Tibial nerve (tissue), 4 donors: ENCODE results near the gene TRPV5. TPM values are rescaled to one million over a fixed set of nuclear protein-coding genes. Genes with fewer than 3 reads are reported as not detected.

Experiments used
- DNase-seq, 2 donors: peaks; one replicate each; pipeline ENCODE4 v3.0.0-alpha.2; 2019; ENCODE audit warnings: low spot score in 2 of 2
- H3K27ac ChIP-seq, 4 donors: fragments of 200-600 bp; sonication (generic) in 3 of 4; one replicate each; pipeline ENCODE4 v1.5.1; 2017 to 2019; ENCODE audit warnings: mild to moderate bottlenecking in 1 of 4
- H3K27me3 ChIP-seq, 2 donors: fragments of 200-600 bp; sonication (generic) in 1 of 2; one replicate each; pipeline versions ENCODE4 v1.5.1 to v1.6.0; 2017 to 2019
- H3K36me3 ChIP-seq, 3 donors: fragments of 200-600 bp; sonication (generic); one replicate each; pipeline ENCODE4 v1.5.1; 2018 to 2019
- H3K4me1 ChIP-seq, 4 donors: fragments of 200-600 bp; sonication (generic) in 3 of 4; one replicate each; pipeline ENCODE4 v1.5.1; 2017 to 2019
- H3K4me3 ChIP-seq, 4 donors: fragments of 200-600 bp; sonication (generic) in 3 of 4; one replicate each; pipeline ENCODE4 v1.5.1; 2017 to 2019; ENCODE audit warnings: mild to moderate bottlenecking in 1 of 4, moderate library complexity in 1 of 4
- H3K9me3 ChIP-seq, 4 donors: fragments of 200-600 bp; sonication (generic) in 3 of 4; one replicate each; pipeline ENCODE4 v1.5.1; 2017 to 2019
- CTCF ChIP-seq, 5 experiments: fragments of 200-600 bp in 3 of 5; fragments of 450-650 bp in 2 of 5; sonication (generic) in 3 of 5; IDR thresholded peaks; one replicate each; pipeline ENCODE4 v1.5.1; 2016 to 2019; ENCODE audit warnings: antibody characterized with exemption in 5 of 5, mild to moderate bottlenecking in 3 of 5, moderate library complexity in 2 of 5
- EP300 ChIP-seq, 2 donors: sonication (generic); formaldehyde crosslinking; IDR thresholded peaks; one replicate each; pipeline ENCODE4 v1.6.1; 2017; ENCODE audit warnings: antibody characterized with exemption in 2 of 2, mild to moderate bottlenecking in 1 of 2
- POLR2A ChIP-seq, 2 donors: fragments of 450-650 bp; IDR thresholded peaks; one replicate each; pipeline ENCODE4 v1.6.1; 2017; ENCODE audit warnings: antibody characterized with exemption in 2 of 2, mild to moderate bottlenecking in 2 of 2, moderate library complexity in 2 of 2
- WGBS, 2 donors: methylation state at CpG; one replicate each; pipeline ENCODE4 v1.1.5; 2018; 5-methylcytosine and 5-hydroxymethylcytosine counted together
- total RNA-seq, 4 donors: library from RNA; depleted of rRNA; stranded (reverse); fragments of >200 nt; gene quantifications; one replicate each; pipeline ENCODE4 v1.1.0, GENCODE V29; 2016

TRPV5 gene
- total RNA-seq, 4 donors from 2014 or later = 0.20 to 0.21 TPM; not detected in 2

DNA sequence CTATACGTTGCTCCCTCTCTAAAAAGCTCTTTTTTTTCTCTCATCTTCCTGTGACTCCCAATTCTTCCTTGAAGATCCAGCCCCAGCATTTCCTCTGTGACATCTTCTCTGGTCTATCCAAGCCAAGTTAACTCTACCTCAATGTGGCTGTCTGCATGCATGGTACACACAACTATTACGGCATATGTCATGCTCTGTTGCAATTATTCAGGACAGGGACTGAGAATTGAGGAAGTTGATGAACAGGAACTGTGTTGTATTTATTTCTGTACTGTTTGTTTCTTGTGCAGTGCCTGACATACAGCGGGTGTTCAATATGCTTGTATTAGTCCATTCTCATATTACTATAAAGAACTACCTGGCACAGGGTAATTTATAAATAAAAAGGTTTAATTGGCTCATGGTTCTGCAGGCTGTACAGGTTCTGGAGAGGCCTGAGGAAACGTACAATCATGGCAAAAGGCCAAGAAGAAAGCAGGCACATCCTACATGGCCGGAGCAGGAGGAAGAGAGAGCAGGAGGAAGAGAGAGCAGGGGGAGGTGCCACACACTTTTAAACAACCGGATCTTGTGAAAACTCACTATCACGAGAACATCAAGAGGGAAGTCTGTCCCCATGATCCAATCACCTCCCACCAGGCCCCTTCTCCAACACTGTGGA is 6.3 kb downstream of the TRPV5 start:
- WGBS, 2 donors = 57 to 60% methylated on average over 7 of the region's 7 CpGs
- TF ChIP-seq CTCF (IDR thresholded peaks at IDR 0.05) = no peak
- peak in 1 of 2 donors; percentile 45 for TF ChIP-seq EP300 (IDR thresholded peaks at IDR 0.05)
- H3K36me3 ChIP-seq = no peaks in the 10 kb centered on the region
- H3K9me3 ChIP-seq = no peaks in the 10 kb centered on the region
- no peaks in the 10 kb centered on the region for H3K27me3 ChIP-seq
- H3K4me3 ChIP-seq = no peak overlapping the region
- H3K27ac ChIP-seq = peak overlapping the region in 1 of 4 donors; percentile 43
- no peaks in the 10 kb centered on the region for H3K4me1 ChIP-seq
- DNase-seq = peak in 1 of 2 donors; percentile 25

DNA sequence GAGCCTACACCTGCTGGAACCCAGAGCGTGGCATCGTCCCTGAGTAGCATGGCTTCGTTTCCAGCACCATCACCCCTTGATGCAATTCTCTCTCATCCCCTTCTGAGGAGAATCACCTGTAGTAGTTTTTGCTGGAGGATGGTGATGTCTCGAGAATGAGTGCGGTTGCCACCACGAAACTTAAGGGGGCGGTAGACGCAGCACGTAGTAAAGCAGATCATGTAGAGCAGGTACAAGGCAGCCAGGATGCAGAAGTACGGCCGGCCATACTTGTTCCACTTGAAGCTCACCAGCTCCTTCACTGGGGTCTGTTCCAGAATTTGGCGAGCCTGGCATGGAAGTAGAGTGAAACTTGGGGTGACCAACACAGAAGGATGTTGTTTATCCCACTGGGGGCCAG is 8.1 kb downstream of the TRPV5 start:
- Histone ChIP-seq H3K4me3 (no peak overlapping the region), H3K27ac (no peak overlapping the region), H3K36me3 (no peaks in the 10 kb centered on the region), H3K27me3 (no peaks in the 10 kb centered on the region), H3K9me3 (no peaks in the 10 kb centered on the region), H3K4me1 (no peaks in the 10 kb centered on the region)
- 67 to 80% methylated on average over 12 of the region's 12 CpGs for WGBS, 2 donors
- DNase-seq = no peak
- no peak for TF ChIP-seq POLR2A (IDR thresholded peaks at IDR 0.05)
- TF ChIP-seq EP300 (IDR thresholded peaks at IDR 0.05) = no peak
- TF ChIP-seq CTCF (IDR thresholded peaks at IDR 0.05) = no peak

- no peak for TF ChIP-seq POLR2A (IDR thresholded peaks at IDR 0.05)
- no peak for TF ChIP-seq CTCF (IDR thresholded peaks at IDR 0.05)
- TF ChIP-seq EP300 (IDR thresholded peaks at IDR 0.05) = no peak
- Histone ChIP-seq H3K36me3 (no peaks in the 10 kb centered on the region), H3K27me3 (no peaks in the 10 kb centered on the region), H3K4me3 (no peak overlapping the region), H3K9me3 (no peaks in the 10 kb centered on the region), H3K27ac (no peak overlapping the region), H3K4me1 (no peaks in the 10 kb centered on the region)
- DNase-seq = no peak
- 49 to 69% methylated on average over 2 of the region's 2 CpGs for WGBS, 2 donors
Measured at GRCh38 chr7:142923391-142923790, 10.2 kb downstream of the TRPV5 start.

GRCh38 chr7:142919656-142920055 is 13.9 kb downstream of the TRPV5 start:
- no peaks in the 10 kb centered on the region for H3K4me1 ChIP-seq
- TF ChIP-seq CTCF (IDR thresholded peaks at IDR 0.05) (no peak), POLR2A (IDR thresholded peaks at IDR 0.05) (no peak), EP300 (IDR thresholded peaks at IDR 0.05) (no peak)
- H3K27me3 ChIP-seq = no peaks in the 10 kb centered on the region
- DNase-seq = no peak
- 71 to 77% methylated on average over 3 of the region's 3 CpGs for WGBS, 2 donors
- H3K36me3 ChIP-seq = no peaks in the 10 kb centered on the region
- H3K27ac ChIP-seq = no peak overlapping the region
- H3K4me3 ChIP-seq = no peak overlapping the region
- H3K9me3 ChIP-seq = no peaks in the 10 kb centered on the region

DNA sequence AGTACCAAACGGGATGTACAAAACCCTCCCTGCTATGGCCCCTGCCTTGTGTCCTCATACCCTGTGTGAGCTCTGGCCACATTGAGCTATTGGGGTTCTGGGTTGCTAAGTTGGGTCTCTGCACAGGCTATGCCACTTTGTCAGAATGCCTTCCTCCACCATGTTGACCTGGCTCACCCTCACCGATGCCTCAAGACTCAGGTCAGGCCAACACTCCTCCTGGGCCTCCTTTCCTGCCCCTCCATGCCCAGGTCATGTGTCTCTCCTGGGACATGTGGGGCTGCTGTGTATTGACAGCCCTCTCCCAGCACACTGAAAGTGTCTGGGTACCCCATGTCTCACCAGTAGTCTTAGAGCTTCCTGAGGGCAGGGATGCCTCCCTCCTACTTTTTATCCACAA is 14.6 kb downstream of the TRPV5 start:
- no peaks in the 10 kb centered on the region for H3K27me3 ChIP-seq
- no peak for DNase-seq
- no peak overlapping the region for H3K27ac ChIP-seq
- no peaks in the 10 kb centered on the region for H3K9me3 ChIP-seq
- H3K4me3 ChIP-seq = no peak overlapping the region
- TF ChIP-seq CTCF (IDR thresholded peaks at IDR 0.05) = no peak
- no peak for TF ChIP-seq EP300 (IDR thresholded peaks at IDR 0.05)
- TF ChIP-seq POLR2A (IDR thresholded peaks at IDR 0.05) = no peak
- H3K36me3 ChIP-seq = no peaks in the 10 kb centered on the region
- H3K4me1 ChIP-seq = no peaks in the 10 kb centered on the region
- 72 to 86% methylated on average over 2 of the region's 2 CpGs for WGBS, 2 donors
